Cardiac septum (tissue), 1 donor: ENCODE measurements around the gene PFDN6. TPM values are rescaled to one million over a fixed set of nuclear protein-coding genes. Genes with fewer than 3 reads are reported as not detected.

Experiments used
- DNase-seq: peaks from one replicate; pipeline ENCODE4 v3.0.0-alpha.2; 2020; ENCODE audit warnings: low spot score
- intact Hi-C: fragments of 100-400 bp; cut with DNase I; formaldehyde crosslinking; loops from one replicate; pipeline ENCODE4 v1.14.0; 2022
- total RNA-seq: library from RNA; stranded (reverse); fragmentation: NEBNext Ultra II Directional; extraction: Animal tissue kit (Norgen Biotek cat#: 25700); gene quantifications from one replicate; pipeline ENCODE4 v1.2.1, GENCODE V29; 2021
- donor health status: DM: no; HTN: no; CAD: no.

Gene PFDN6
- total RNA-seq, 1 donor from 2014 or later: 35.1 TPM

DNA sequence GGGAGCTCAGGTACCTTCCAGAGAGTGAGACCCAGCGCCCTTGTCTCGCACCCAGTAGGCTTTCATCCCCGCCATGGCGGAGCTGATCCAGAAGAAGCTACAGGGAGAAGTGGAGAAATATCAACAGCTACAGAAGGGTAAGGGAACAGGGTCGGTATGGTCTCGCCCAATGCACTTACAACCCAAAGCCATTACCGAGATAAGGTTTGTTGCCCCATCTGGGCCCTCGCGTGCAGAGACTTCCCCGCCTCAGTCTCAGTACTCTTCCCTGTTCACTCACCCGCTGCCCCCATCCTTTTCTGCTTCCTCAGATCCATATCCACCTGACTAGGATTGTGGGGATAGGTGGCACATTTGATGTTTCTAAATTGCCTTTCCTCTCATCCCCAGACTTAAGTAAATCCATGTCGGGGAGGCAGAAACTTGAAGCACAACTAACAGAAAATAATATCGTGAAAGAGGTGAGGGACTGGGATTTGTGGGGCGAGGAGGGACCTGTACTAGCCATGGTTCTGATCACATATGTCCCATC lies 449 bp downstream of the PFDN6 start:
- no peak for DNase-seq
- intact Hi-C loops: loop anchor here (1.0 kb wide), 1 partner anchor 19 kb away; the partner anchor contains the start of gene VPS52

DNA sequence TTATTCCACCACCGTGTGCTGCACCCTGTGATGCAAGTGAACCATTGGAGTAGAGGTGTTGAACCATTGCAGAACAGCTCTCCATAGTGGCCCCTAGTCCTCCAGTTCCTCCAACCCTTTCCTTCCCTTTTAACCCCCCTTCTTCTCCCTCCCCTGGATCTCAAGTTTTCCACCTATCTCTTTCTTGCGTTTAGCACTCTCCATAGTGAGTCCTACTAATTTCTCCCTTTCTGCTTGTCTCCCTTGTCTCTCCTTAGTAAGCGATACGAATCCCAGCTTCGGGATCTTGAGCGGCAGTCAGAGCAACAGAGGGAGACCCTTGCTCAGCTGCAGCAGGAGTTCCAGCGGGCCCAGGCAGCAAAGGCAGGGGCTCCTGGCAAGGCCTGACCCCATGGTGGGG lies 1.1 kb downstream of the PFDN6 start:
- intact Hi-C loops: no loop called here
- no peak for DNase-seq

DNA sequence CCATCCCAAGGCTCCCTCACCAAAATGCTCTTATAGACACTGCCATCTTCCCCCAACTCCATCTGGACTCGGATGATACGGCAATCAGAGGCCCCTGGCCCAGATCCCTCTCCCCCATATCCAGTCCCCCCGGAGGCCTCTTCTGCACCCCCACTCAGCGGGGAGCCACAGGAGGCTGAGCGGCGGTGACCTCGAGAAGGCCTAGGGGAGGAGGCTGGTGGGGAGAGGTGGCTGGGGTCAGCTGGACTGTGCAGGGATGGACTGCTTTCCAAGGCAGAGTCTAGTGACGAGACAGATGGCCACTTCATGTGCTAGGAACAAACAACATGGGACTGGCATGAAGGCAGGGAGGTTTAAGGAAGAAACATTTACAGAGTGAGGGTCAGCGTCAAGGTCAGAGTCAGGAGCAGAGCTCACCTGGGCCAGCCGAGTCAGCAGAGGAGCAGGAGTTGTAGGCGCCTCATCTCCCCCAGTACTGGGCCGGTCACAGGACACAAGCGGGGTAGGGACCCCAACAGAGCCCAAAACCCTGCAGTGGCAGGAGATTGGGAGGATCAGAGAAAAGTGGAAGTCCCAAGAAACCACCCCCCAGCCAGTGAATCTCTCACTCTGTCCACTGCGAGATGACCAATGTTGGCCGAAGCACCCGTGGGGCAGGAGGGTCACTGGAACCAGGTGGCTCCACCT lies 3.7 kb downstream of the PFDN6 start:
- intact Hi-C loops: no loop called here
- no peak for DNase-seq

DNA sequence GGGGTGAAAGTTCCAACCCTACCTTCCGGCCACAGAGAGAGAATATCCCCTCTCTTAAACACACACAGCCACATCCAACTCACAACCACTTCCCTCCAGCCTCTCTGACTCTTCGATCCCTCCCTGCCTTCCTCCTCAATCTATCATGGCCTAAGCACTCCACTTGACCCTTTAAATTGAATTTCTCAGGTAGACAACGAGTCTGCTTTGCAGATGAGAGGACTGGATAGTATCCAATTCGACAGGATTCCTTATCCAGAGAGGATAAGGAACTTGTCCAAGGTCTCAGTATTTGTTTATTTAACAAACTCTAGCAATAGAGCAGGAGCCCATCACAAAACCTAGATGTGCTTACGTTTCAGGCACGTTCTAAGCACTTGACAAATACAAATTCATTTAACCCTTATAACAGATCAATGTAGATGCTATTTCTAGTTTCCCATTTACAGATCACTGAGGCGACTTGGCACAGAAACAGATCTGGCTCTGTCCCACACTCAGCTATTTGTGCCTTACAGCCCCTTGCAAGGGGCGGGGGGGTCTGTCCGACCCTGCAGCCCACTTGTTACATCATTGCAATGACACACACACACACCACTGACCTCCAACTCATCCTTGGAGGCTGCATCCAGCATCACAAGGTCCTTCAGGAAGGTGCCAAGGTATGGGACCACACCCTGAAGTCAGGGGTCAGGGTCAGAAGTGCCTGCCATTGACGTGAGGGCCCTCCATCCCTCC lies 4.9 kb downstream of the PFDN6 start:
- DNase-seq: no peak
- intact Hi-C loops: no loop called here

DNA sequence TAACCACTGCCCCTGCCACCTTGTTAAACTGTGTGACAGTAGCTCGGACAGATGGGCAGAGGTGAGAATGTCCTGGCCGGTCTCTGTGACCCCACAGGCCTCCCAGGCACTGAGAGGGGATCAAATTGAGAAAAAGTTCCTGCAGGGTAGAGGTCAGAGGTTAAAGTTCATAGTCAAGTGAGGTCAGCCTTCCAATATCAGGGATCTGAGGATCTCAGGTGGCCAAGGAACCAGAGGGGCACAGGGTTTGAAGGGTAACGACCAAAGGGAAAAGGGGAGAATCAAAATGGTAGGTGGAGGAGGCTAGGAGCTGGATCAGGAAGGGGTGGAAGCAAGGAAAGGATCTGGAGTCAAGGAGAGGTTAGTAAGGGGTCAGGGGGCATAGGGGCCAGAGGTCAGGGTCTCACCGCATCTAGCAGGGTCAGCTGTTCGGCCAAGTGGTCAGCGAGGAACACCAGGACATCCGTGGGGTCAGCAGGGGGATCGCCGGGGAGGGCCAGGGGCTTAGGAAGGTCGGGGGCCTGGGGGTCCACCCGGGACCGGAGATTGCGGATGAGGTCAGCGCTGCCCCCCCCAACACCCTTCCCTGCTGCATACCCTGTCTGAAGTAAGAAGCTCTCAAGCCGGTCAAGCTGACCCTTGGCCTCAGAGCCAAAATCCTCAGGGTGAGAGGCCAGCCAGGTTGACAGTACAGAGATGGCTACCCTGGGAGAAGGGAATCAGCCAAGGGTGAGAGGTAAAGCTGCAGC lies 6.4 kb downstream of the PFDN6 start:
- no peak for DNase-seq
- intact Hi-C loops: no loop called here

DNA sequence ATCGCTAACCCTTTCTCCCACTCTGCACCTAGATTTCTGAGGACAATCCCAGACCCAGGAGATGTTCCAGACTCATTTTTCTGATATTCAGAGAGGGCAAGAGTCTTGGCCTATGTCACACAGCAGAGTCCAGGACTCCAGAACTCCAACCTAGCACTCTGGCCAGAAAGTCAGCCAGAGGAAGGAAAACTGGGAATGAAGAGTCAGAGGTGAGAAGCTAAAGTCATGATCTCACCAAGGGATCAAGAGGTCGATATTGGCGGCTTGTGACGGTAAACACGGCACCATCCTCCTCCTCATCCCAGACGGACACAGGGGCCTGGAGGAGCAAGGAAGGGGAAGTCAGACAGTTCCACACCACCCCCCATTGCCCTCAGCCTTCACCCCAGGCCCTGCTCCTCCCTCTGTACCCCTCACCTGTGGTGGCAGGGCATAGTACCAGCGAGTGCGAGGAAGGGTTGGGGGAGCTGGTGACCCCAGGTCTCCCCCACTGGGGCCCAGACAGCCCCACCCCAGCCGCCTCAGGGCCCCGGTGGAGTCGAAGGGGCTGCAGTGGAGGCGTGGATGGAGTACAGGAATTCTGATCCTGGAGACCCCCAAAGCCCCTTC lies 7.5 kb downstream of the PFDN6 start:
- no peak for DNase-seq
- intact Hi-C loops: no loop called here

DNA sequence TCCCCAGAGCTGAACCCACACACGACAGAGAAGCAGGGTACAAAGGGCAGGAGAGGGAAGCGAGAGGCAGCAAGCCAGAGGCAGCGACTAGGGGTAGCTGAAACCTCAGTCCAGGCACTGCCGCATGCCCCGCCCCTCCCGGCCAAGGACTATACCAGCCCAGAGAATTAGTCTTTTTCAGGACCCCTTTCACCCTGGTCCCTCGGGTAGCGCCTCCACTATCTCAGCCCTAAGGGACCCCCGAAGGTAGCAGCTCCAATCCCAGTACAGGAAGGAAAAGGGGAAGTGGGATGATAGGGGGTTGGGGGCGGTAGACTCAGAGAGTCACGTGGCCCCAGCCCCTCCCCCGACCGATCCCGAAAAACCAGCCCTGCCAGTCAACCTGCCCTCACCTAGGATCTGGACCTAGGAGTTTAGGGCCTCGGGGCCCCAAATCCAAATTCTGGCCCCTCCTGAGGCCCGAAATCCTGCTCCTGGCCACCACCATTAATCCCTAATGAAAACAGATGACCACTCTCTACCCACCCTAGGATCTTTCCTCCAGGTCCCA lies 8.1 kb downstream of the PFDN6 start:
- intact Hi-C loops: no loop called here

DNA sequence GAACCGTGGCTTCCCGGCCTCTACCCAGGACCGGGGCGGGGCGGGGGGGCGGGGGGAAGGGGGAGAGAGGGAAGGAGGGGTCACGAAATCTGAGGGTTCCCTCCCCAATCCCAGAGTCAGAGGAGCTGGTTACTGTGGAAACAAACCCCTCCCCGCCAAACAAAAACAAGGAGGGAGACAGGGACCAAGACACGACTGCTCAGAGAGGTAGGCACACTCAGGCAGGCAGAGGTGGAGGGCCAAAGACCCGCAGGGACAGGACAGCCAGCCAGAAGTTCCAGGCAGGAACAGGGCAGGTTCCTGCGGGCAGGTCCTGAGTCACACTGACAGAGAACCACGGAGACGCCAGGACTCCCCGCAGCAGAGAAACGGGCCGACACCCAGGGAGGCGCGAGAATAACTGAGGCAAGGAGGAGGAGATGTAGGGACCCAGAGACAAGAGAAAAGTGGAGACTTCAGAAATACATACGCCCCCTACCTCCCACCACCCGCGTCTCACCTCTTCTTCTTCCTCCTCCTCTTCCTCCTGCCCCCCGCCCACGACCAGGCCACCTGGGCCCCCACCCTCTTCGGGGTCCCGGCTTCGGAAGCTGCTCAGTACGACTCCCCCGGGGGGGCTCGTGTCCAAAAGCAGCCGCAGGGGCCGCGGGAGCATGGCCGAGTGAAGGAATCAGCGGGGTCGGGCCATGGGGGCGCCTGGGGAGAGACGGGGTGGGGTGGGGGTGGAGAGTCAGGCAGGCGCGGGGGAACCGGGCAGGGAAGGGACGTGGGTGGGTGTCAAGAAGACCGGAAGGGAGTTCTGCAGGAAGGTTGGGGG lies 8.8 kb downstream of the PFDN6 start:
- intact Hi-C loops: loop anchor here (2.0 kb wide), 1 partner anchor 49 kb away; no protein-coding TSS in a partner anchor
- DNase-seq: peak; percentile 80

More for the DNA sequence above, 8.1 kb downstream of the PFDN6 start:
- no peak for DNase-seq

DNA sequence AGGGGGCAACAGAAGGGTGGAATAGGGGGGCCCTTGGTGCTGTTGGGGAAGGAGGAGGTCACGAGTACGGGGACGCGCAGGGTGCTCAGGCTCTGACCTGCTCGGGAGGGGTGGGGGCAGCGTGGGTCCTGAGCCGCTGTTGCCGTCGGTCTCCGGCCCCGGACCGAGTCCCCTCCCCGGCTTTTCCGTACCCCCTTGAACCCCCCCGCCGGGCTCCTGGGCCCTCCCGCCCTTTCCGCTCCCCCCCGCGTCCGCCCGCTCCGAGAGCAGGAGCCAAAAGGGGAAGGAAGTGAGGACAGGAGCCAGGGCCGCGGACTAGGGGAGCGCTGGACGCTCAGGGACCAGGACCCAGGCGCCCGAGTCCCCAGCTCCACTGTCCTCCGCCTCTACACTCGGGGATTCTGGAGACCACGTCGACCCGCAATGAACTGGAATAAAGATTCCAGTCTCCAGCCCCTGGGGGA lies 9.4 kb downstream of the PFDN6 start, which contains the start of gene RGL2:
Gene RGL2 (minus strand): TSS at position 170 of the 464 bp plus-strand sequence. CDS start 332 bp downstream, outside the sequence.
- intact Hi-C loops: loop anchor here (1.0 to 2.0 kb wide), 2 partner anchors 22 to 50 kb away; partner anchors contain the start of gene B3GALT4
- peak; percentile 96 for DNase-seq

DNA sequence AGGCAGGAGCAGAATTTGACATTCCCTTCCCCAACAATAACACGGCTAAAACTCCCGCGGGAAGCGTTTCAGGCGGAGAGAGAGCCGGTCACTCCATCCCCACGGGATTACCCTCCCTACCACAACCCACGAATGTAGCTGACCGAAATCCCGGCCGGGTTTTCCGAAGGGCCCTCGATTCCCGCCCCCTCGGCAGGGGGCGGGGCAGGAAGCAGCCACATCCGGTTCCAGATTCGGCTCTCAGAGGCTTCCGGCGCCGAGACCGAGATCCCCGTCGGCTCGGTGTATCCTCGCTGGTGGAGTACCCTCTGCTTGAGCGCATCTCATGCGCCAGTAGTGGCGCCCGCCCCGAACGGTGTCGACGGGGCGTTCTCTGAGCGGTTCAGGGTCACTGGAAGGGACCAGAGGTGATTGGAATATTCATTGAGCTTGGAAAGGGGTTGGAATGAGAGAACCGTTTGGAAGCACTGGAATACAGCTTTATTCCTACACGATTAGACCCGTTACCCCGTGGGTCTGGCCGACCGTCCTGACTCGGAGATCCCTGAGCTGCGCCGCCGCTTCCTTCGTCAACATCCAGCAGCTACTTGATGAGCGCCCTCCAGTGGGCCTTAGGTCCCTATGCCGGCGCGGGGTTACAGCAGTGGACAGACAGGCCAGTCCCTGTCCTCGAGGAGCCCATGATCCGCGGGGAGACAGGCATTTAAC lies 10.0 kb downstream of the PFDN6 start:
- peak; percentile 96 for DNase-seq
- intact Hi-C loops: loop anchor here (1.0 to 2.0 kb wide), 2 partner anchors 22 to 51 kb away; partner anchors contain the start of gene B3GALT4

DNA sequence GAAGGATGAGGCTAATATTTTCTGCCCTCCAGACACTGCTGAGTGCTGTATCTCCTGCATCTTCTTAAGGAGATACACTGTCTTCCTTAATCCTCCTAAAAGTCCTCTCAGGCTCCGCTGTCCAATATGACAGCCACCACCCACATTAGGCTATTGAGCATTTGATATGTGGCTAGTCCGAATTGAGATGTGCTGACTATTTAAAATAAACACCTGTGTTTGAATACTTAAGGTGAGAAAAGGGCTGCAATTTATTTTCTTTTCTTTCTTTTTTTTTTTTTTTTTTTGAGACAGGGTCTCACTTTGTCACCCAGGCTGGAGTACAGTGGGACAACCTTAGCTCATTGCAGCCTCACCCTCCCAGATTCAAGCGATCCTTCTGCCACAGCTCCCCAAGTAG lies 12.5 kb downstream of the PFDN6 start:
- no peak for DNase-seq
- intact Hi-C loops: no loop called here

DNA sequence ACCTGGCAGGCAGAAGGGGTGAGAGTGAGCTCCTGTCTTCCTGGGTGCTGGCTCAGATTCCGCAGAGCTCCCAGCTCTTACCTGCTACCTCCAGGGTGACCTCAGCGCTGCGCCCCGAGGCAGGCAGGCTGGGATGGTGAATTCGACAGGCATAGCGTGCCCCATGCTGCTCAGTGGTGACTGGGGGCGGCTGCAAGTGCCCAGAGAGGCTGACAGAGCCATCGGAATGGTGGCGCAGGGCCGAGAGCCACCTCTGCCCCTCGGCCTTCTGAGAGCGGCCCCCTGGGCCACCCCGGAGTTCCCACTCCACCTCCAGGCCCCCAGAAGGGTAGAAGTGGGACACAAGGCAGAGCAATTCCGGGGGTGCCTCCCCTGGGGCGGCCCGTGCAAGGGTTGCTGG lies 14.8 kb downstream of the PFDN6 start:
- intact Hi-C loops: no loop called here
- DNase-seq: no peak

DNA sequence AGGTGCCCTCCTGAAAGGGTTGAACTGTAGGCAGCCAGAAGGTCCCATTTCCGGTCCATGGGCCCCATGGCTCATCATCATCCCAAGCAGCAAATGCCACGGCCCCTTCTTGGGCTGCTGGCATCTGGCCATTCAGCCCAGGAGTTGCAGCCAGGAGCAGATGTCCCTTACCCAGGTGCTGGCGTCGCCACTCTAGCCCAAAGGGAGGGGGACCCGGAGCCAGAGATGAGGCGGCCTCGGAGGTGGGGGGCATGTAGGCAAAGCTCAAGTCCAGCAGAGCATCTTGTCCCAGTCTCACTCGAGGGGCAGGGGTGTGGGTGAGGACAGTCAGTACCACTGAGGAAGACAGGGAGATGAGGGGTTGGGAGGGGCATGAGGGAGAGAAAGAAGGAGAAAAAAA lies 15.7 kb downstream of the PFDN6 start:
- no peak for DNase-seq
- intact Hi-C loops: no loop called here

DNA sequence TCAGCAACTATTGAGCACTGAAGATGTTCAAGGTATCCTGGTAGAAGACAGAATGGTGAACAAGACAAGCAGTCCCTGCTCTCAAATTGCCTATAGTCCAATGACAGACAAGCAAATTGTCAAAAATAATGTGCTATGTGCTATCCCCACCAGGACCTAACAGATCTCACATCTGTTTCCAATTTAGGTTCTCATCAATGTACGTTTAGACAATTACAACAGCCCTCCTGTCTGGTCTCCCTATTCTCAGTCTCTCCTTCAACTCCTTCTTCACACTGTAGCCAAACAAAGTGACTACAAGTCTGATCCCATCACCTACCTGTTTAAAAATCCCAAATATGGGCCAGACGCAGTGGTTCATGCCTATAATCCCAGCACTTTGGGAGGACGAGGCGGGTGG lies 17.0 kb downstream of the PFDN6 start:
- DNase-seq: no peak
- intact Hi-C loops: no loop called here

DNA sequence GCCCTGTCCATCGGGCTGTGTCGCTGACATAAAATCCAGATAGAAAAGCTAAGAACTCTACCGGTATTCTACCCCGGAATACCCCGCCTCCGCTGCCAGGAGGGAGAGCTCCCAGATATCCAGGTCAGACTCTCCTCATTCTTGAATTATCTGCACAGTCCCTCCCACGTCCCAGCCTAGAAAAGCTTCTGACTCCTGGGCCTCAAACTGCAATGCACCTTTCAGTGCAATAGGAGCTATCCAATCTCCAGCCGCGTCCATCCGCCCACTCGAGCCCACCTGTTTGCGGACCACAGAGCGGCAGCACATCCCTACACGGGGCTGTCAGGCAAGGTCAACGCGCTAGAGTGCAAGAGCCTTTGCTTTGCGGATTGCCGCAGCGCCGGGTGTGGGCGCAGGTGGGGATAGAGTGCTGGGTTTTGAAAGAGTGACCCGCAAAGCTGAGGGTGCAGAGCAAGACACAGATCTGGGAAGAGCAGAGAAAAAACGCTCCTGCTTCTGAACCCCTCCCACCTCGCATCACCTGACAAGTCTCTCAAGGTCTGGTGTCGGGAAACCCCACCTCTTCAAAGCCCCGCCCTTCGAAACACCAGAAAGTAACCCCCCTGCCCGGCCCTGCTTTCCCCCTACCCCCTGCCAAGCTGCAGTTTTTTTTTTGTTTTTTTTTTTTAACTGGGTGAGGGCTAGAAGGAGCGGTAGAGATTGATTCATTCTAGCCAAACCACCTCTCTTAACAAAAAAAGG lies 23.1 kb downstream of the PFDN6 start:
- intact Hi-C loops: no loop called here

DNA sequence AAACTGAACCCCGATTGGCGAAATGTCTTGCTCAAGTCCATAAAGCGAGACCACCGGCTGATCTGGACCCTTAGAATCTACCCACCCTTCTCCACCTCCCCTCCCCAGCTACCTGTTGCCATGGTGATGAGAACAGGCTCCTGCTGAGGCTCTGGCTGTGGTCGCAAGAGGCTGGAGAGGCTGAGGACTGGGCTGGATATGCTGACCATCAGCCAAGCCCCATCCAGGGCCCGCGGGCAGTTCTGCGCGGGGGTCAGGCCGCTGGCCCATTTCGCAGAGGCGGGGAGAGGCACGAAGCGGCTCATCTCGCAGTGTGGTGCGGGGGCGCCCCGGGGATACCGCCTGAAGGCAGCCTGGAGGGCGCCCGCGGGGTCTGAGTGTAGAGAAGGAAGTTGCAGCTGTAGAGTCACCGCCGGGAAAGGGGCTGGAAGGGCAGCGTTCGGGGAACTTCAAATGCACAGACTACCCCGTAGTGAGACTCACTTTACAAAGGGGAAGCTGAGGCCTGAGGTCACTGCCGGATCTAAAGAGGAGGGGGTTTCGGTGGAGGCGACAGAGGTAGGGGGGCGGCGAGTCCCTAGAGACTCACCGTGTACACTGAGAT lies 23.8 kb downstream of the PFDN6 start:
- DNase-seq: peak; percentile 90
- intact Hi-C loops: no loop called here

More for the DNA sequence above, 23.1 kb downstream of the PFDN6 start:
- peak; percentile 89 for DNase-seq
